GM12864 (cell line): ENCODE results near the gene VSTM2B.

Source experiments
- DNase-seq: peaks from one replicate; pipeline ENCODE4 v3.0.0-alpha.2; 2011; ENCODE audit warnings: low read depth
- H3K4me3 ChIP-seq: 2 replicates; pipeline ENCODE4 v1.5.1; 2011; ENCODE audit warnings: mild to moderate bottlenecking, low read depth, low read length, control low read depth
- TF ChIP-seq, protein P1 (sequence below): IDR thresholded peaks from 2 replicates; pipeline ENCODE4 v1.5.1; 2011; ENCODE audit warnings: low read depth, mild to moderate bottlenecking, moderate library complexity, low read length, control low read depth, inconsistent platforms; ENCODE audit errors: missing control alignments

VSTM2B gene

DNA sequence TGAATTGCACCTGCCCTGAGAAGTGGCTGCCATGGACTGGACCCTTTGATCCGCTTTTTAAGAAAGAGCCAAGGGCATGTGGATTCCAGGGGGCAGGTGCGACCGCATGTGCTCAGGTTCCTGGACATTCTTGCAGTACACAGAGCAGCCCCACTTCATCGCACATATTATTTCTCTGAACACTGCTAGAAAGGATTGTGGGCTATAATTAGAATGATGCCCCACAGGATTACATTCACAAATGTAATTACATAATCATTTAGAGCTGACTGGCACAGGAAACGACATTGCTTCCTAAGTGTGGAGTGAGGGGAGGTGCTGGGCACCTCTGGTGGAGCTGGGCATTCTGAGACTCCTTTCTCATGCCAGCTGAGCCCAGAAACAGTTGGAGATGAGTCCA is 37.5 kb upstream of the VSTM2B start:
- TF ChIP-seq, protein P1, sequence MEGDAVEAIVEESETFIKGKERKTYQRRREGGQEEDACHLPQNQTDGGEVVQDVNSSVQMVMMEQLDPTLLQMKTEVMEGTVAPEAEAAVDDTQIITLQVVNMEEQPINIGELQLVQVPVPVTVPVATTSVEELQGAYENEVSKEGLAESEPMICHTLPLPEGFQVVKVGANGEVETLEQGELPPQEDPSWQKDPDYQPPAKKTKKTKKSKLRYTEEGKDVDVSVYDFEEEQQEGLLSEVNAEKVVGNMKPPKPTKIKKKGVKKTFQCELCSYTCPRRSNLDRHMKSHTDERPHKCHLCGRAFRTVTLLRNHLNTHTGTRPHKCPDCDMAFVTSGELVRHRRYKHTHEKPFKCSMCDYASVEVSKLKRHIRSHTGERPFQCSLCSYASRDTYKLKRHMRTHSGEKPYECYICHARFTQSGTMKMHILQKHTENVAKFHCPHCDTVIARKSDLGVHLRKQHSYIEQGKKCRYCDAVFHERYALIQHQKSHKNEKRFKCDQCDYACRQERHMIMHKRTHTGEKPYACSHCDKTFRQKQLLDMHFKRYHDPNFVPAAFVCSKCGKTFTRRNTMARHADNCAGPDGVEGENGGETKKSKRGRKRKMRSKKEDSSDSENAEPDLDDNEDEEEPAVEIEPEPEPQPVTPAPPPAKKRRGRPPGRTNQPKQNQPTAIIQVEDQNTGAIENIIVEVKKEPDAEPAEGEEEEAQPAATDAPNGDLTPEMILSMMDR, result no peak
- no peak overlapping the region for H3K4me3 ChIP-seq
- DNase-seq, result no peak

GRCh38 chr19:29489172-29489951 is 36.4 kb upstream of the VSTM2B start:
- TF ChIP-seq, protein P1, result no peak
- DNase-seq, result no peak
- H3K4me3 ChIP-seq, result no peak overlapping the region

GRCh38 chr19:29491491-29491890 is 34.3 kb upstream of the VSTM2B start:
- TF ChIP-seq, protein P1, result no peak
- DNase-seq, result no peak
- no peak overlapping the region for H3K4me3 ChIP-seq

DNA sequence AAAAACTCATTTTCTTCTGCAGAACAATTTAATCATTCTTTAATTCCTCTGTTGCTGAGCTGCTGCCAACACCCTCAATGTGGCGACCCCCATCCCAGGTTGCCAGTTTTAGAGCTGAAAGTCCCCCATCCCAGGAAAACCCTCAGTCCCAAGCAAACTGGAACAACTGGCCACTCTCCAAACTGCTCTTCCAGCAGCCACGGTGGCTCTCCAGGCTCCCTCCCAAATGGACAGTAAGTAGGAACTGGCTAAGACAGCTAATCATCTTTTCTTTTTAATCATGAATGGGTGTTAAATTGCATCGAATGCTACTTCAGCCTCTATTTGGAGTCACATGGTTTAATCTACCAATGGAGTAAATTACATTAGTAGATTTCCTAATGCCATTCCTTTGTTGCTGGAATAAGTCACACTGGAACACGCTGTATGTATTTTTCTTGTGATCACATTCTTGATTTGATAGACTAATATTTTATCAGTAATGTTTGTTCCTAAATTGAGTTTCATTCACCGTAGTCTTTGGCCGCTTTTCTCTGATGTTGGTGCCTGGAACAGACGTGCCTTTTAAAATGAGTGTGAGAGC is 33.7 kb upstream of the VSTM2B start:
- H3K4me3 ChIP-seq, result no peak overlapping the region
- DNase-seq, result no peak
- TF ChIP-seq, protein P1, result no peak

DNA sequence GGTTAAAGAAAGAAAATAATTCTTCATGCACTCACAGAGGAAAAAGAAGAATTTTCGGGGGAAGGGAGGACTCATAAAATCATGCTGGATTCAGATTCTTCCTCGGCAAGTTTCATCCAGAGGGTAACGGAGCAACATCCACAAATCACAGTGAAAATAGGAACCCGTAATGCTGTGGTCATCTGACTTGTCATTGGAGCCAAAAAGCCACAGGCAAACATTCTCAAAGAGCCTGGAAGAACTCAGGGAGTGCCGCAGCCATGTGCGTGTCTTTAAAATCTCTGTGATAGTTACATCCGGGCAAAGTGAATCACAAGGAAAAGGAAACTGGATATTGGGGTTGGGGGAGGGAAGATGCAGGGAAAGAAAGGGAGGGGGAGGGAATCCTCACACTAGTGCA is 33.0 kb upstream of the VSTM2B start:
- no peak for DNase-seq
- no peak overlapping the region for H3K4me3 ChIP-seq
- TF ChIP-seq, protein P1, result no peak

DNA sequence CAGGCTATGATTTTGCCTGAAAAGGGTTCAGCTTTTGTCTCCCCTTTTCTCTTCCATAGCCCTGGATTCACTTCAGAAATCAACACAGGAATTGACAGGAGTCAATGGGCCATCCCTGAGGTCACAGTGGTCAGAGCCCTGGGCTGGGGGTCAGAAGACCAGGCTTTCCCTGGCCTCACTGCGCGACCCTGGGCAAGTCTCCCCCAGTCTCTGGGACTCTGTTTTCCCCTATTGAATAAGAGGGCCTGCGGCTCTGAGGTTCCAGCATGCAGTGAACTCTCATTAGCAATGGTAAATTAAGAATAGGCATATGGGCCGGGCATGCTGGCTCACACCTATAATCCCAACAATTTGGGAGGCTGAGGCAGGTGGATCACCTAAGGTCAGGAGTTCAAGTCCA is 30.7 kb upstream of the VSTM2B start:
- H3K4me3 ChIP-seq, result no peak overlapping the region
- no peak for DNase-seq
- TF ChIP-seq, protein P1, result no peak
